Measurements from ENCODE around the gene ZSCAN23.
A peak's percentile ranks its signal among the peaks of the same experiment; 100 is the strongest.
"Not testable (repeated sequence)": the region's sequence is repeated elsewhere in the genome, so short reads cannot be mapped to it uniquely, and the experiment has no call there.

Gene ZSCAN23

GRCh38 chr6:28436404-28436803 lies 6.9 kb downstream of the ZSCAN23 start:
- DNase-seq, result no peak

- no peak for DNase-seq
Measured at GRCh38 chr6:28433119-28433518, 10.2 kb downstream of the ZSCAN23 start.

- no peak for DNase-seq
Measured at GRCh38 chr6:28429781-28430180, 13.5 kb downstream of the ZSCAN23 start.

GRCh38 chr6:28425944-28426541 lies 17.2 kb downstream of the ZSCAN23 start:
- no peak for DNase-seq

GRCh38 chr6:28424163-28424562 lies 19.1 kb downstream of the ZSCAN23 start:
- no peak for DNase-seq

GRCh38 chr6:28423546-28423945 lies 19.7 kb downstream of the ZSCAN23 start:
- DNase-seq, result no peak

GRCh38 chr6:28413681-28414080 lies 29.6 kb downstream of the ZSCAN23 start:
- no peak for DNase-seq

GRCh38 chr6:28410767-28411166 lies 32.5 kb downstream of the ZSCAN23 start:
- DNase-seq, result no peak

GRCh38 chr6:28408076-28408802 lies 35.1 kb downstream of the ZSCAN23 start:
- no peak for DNase-seq

GRCh38 chr6:28407401-28407800 lies 35.9 kb downstream of the ZSCAN23 start:
- DNase-seq, result no peak

- DNase-seq, result not testable (repeated sequence)
Measured at GRCh38 chr6:28403923-28404322, 39.4 kb downstream of the ZSCAN23 start.

- DNase-seq, result peak in 1 of 2 experiments; percentile 14
Measured at GRCh38 chr6:28402197-28402596, 41.1 kb downstream of the ZSCAN23 start.

- DNase-seq, result no peak
Measured at GRCh38 chr6:28401172-28401571, 42.1 kb downstream of the ZSCAN23 start.

GRCh38 chr6:28400122-28400451 lies 43.2 kb downstream of the ZSCAN23 start:
- DNase-seq, result no peak

GRCh38 chr6:28399350-28400121 lies 43.8 kb downstream of the ZSCAN23 start, which contains the start of gene ZSCAN12:
ZSCAN12 (minus strand) TSS chr6:28399747; CDS start chr6:28398405, 1,342 bp downstream.
- DNase-seq, result peak; percentile 75 to 89

GRCh38 chr6:28395918-28396317 lies 47.4 kb downstream of the ZSCAN23 start:
- DNase-seq, result no peak

GRCh38 chr6:28393912-28394662 lies 49.2 kb downstream of the ZSCAN23 start:
- DNase-seq, result no peak

- DNase-seq, result no peak
Measured at GRCh38 chr6:28390688-28391087, 52.6 kb downstream of the ZSCAN23 start.

GRCh38 chr6:28384143-28384533 lies 59.2 kb downstream of the ZSCAN23 start:
- DNase-seq, result no peak

- DNase-seq, result no peak
Measured at GRCh38 chr6:28383235-28384142, 59.8 kb downstream of the ZSCAN23 start.
